Stimulated activated CD4-positive, alpha-beta T cell treated with anti-CD3 and anti-CD28 coated beads, Interleukin-15, amount 100 ng/mL, for 48 hours (primary cell): ENCODE measurements around the gene VPS37B.
"Not testable (repeated sequence)": the region's sequence is repeated elsewhere in the genome, so short reads cannot be mapped to it uniquely, and the experiment has no call there.

Experiments
- DNase-seq, 2 donors: peaks; one replicate each; pipeline ENCODE4 v3.0.0-alpha.2; 2020; ENCODE audit warnings: low read depth in 2 of 2

Gene VPS37B

GRCh38 chr12:122882908-122883558 lies 12.9 kb downstream of the VPS37B start:
- DNase-seq = no peak

- DNase-seq = no peak
Observed at GRCh38 chr12:122880668-122881067, 15.3 kb downstream of the VPS37B start.

GRCh38 chr12:122880155-122880667 lies 15.7 kb downstream of the VPS37B start:
- no peak for DNase-seq

- no peak for DNase-seq
Observed at GRCh38 chr12:122878780-122879612, 16.9 kb downstream of the VPS37B start.

- DNase-seq = no peak
Observed at GRCh38 chr12:122876731-122877130, 19.2 kb downstream of the VPS37B start.

GRCh38 chr12:122876281-122876680 lies 19.6 kb downstream of the VPS37B start:
- not testable (repeated sequence) for DNase-seq

- DNase-seq = no peak
Observed at GRCh38 chr12:122875590-122876220, 20.2 kb downstream of the VPS37B start.

- peak in 1 of 2 donors; percentile 26 for DNase-seq
Observed at GRCh38 chr12:122874081-122874480, 21.8 kb downstream of the VPS37B start.

GRCh38 chr12:122873540-122873939 lies 22.4 kb downstream of the VPS37B start:
- no peak for DNase-seq

- DNase-seq = no peak
Observed at GRCh38 chr12:122872815-122873361, 23.0 kb downstream of the VPS37B start.

GRCh38 chr12:122871851-122872780 lies 23.8 kb downstream of the VPS37B start:
- DNase-seq = peak; percentile 40 to 59

GRCh38 chr12:122870867-122871664 lies 24.9 kb downstream of the VPS37B start:
- DNase-seq = no peak

GRCh38 chr12:122870163-122870842 lies 25.6 kb downstream of the VPS37B start:
- no peak for DNase-seq

- DNase-seq = no peak
Observed at GRCh38 chr12:122869207-122869973, 26.5 kb downstream of the VPS37B start.

GRCh38 chr12:122868471-122869177 lies 27.3 kb downstream of the VPS37B start:
- DNase-seq = no peak

GRCh38 chr12:122867691-122868461 lies 28.0 kb downstream of the VPS37B start:
- DNase-seq = no peak

GRCh38 chr12:122866950-122867607 lies 28.8 kb downstream of the VPS37B start:
- no peak for DNase-seq
